ENCODE measurements around the gene MOG.

DNA sequence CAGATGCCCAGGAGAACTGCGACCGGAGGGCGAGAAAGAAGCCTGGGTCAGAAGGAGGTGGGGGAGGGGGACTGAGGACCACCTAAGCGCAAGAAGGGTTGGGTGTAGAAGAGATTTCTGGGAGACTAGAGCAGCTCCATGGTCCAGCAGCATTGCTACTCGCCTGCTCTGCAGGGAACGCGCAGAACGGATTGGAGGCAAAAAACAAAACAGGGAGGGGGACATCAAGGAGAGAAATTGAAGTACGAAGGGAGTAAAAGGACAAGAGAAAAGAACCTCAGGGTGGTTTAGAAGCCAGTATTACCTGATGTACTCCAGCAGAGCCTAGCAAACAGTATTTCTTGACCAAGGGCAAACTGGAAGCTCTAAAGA is 23.4 kb upstream of the MOG start:
- TF ChIP-seq, protein P1, sequence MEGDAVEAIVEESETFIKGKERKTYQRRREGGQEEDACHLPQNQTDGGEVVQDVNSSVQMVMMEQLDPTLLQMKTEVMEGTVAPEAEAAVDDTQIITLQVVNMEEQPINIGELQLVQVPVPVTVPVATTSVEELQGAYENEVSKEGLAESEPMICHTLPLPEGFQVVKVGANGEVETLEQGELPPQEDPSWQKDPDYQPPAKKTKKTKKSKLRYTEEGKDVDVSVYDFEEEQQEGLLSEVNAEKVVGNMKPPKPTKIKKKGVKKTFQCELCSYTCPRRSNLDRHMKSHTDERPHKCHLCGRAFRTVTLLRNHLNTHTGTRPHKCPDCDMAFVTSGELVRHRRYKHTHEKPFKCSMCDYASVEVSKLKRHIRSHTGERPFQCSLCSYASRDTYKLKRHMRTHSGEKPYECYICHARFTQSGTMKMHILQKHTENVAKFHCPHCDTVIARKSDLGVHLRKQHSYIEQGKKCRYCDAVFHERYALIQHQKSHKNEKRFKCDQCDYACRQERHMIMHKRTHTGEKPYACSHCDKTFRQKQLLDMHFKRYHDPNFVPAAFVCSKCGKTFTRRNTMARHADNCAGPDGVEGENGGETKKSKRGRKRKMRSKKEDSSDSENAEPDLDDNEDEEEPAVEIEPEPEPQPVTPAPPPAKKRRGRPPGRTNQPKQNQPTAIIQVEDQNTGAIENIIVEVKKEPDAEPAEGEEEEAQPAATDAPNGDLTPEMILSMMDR (IDR thresholded peaks at IDR 0.05), result no peak
- TF ChIP-seq ZC3H11A (IDR thresholded peaks at IDR 0.05), result no peak
- TF ChIP-seq, protein P2, sequence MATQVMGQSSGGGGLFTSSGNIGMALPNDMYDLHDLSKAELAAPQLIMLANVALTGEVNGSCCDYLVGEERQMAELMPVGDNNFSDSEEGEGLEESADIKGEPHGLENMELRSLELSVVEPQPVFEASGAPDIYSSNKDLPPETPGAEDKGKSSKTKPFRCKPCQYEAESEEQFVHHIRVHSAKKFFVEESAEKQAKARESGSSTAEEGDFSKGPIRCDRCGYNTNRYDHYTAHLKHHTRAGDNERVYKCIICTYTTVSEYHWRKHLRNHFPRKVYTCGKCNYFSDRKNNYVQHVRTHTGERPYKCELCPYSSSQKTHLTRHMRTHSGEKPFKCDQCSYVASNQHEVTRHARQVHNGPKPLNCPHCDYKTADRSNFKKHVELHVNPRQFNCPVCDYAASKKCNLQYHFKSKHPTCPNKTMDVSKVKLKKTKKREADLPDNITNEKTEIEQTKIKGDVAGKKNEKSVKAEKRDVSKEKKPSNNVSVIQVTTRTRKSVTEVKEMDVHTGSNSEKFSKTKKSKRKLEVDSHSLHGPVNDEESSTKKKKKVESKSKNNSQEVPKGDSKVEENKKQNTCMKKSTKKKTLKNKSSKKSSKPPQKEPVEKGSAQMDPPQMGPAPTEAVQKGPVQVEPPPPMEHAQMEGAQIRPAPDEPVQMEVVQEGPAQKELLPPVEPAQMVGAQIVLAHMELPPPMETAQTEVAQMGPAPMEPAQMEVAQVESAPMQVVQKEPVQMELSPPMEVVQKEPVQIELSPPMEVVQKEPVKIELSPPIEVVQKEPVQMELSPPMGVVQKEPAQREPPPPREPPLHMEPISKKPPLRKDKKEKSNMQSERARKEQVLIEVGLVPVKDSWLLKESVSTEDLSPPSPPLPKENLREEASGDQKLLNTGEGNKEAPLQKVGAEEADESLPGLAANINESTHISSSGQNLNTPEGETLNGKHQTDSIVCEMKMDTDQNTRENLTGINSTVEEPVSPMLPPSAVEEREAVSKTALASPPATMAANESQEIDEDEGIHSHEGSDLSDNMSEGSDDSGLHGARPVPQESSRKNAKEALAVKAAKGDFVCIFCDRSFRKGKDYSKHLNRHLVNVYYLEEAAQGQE (IDR thresholded peaks at IDR 0.05), result no peak
- TF ChIP-seq, protein P3, sequence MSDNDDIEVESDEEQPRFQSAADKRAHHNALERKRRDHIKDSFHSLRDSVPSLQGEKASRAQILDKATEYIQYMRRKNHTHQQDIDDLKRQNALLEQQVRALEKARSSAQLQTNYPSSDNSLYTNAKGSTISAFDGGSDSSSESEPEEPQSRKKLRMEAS (IDR thresholded peaks at IDR 0.05), result no peak
- no peak for TF ChIP-seq CEBPB (IDR thresholded peaks at IDR 0.05)
- TF ChIP-seq, protein P4, sequence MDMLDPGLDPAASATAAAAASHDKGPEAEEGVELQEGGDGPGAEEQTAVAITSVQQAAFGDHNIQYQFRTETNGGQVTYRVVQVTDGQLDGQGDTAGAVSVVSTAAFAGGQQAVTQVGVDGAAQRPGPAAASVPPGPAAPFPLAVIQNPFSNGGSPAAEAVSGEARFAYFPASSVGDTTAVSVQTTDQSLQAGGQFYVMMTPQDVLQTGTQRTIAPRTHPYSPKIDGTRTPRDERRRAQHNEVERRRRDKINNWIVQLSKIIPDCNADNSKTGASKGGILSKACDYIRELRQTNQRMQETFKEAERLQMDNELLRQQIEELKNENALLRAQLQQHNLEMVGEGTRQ (IDR thresholded peaks at IDR 0.05), result no peak
- no peak for TF ChIP-seq RNF2 (IDR thresholded peaks at IDR 0.05; ENCODE audit: borderline replicate concordance, low read depth)
- no peak for TF ChIP-seq ZFP36 (IDR thresholded peaks at IDR 0.05; ENCODE audit: borderline replicate concordance, partially characterized antibody)
- TF ChIP-seq POLR2A (IDR thresholded peaks at IDR 0.05; ENCODE audit: low read length), result no peak
- no peak for TF ChIP-seq POLR2AphosphoS2 (conservative IDR thresholded peaks at IDR 0.05; ENCODE audit: low read length)
- TF ChIP-seq JUN (IDR thresholded peaks at IDR 0.05), result no peak
- TF ChIP-seq, protein P5, sequence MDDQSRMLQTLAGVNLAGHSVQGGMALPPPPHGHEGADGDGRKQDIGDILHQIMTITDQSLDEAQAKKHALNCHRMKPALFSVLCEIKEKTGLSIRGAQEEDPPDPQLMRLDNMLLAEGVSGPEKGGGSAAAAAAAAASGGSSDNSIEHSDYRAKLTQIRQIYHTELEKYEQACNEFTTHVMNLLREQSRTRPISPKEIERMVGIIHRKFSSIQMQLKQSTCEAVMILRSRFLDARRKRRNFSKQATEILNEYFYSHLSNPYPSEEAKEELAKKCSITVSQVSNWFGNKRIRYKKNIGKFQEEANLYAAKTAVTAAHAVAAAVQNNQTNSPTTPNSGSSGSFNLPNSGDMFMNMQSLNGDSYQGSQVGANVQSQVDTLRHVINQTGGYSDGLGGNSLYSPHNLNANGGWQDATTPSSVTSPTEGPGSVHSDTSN (IDR thresholded peaks at IDR 0.05), result no peak
